B cell (primary cell): ENCODE data around the gene EGFLAM. TPM values are rescaled to one million over a fixed set of nuclear protein-coding genes. Genes with fewer than 3 reads are reported as not detected.

Experiments
- ATAC-seq: fragments of 200-7000 bp; cut with Tn5 transposase; one replicate; pipeline ENCODE4 v1.10.0; 2021; ENCODE audit warnings: low read depth, mild to moderate bottlenecking, moderate number of reproducible peaks, moderate library complexity
- CTCF ChIA-PET: fragments of 350-600 bp; sonication (Branson Sonifier 250); formaldehyde crosslinking; loops from one replicate; lab custom pipeline; 2021; ENCODE audit warnings: antibody characterized with exemption, inconsistent platforms; lab: Charles Lee
- POLR2A ChIA-PET: fragments of 350-600 bp; sonication (Branson Sonifier 250); formaldehyde crosslinking; loops from one replicate; lab custom pipeline; 2021; ENCODE audit warnings: antibody characterized with exemption; lab: Charles Lee
- DNase-seq: peaks from one replicate; pipeline ENCODE4 v3.0.0; 2013
- H2AFZ ChIP-seq: 2 replicates; pipeline ENCODE4 v1.6.1; 2012; ENCODE audit warnings: mild to moderate bottlenecking, low read depth, low read length; ENCODE audit not compliant: insufficient read depth, poor library complexity, severe bottlenecking
- H3K27ac ChIP-seq, 2 donors: 1 replicate in 1 of 2; 2 replicates in 1 of 2; pipeline ENCODE4 v1.5.1; 2012 to 2013; ENCODE audit warnings: low read length in 2 of 2, mild to moderate bottlenecking in 2 of 2, moderate library complexity in 1 of 2
- H3K27me3 ChIP-seq, 4 experiments: fragments of 200-600 bp in 1 of 4; sonication (generic) in 1 of 4; replicated peaks in 1 of 4; 1 replicate in 2 of 4; 2 replicates in 2 of 4; pipeline versions ENCODE4 v1.6.1 to v1.7.0; 2013 to 2016; ENCODE audit warnings: low read length in 3 of 4, mild to moderate bottlenecking in 2 of 4, mixed read lengths in 1 of 4, moderate library complexity in 1 of 4; ENCODE audit not compliant: insufficient read depth in 4 of 4, control insufficient read depth in 3 of 4; ENCODE audit errors: control extremely low read depth in 1 of 4
- H3K36me3 ChIP-seq, 2 experiments: replicated peaks in 1 of 2; 1 replicate in 1 of 2; 2 replicates in 1 of 2; pipeline versions ENCODE4 v1.6.1 to v1.7.1; 2013; ENCODE audit warnings: low read length in 1 of 2; ENCODE audit not compliant: insufficient read depth in 2 of 2, control insufficient read depth in 1 of 2; ENCODE audit errors: control extremely low read depth in 1 of 2, extremely low read depth in 1 of 2
- H3K4me1 ChIP-seq, 2 donors: fragments of 200-600 bp in 1 of 2; sonication (generic) in 1 of 2; 1 replicate in 1 of 2; 2 replicates in 1 of 2; pipeline versions ENCODE4 v1.5.1 to v1.6.1; 2013 to 2017; ENCODE audit warnings: low read length in 2 of 2; ENCODE audit not compliant: control insufficient read depth in 2 of 2, insufficient read depth in 2 of 2
- H3K4me2 ChIP-seq: replicated peaks from 2 replicates; pipeline ENCODE3; 2012; ENCODE audit warnings: mild to moderate bottlenecking, low read depth, low read length; ENCODE audit not compliant: poor library complexity, severe bottlenecking
- H3K4me3 ChIP-seq, 5 experiments: fragments of 200-600 bp in 1 of 5; sonication (generic) in 1 of 5; 1 replicate in 3 of 5; 2 replicates in 2 of 5; pipeline versions ENCODE4 v1.5.1 to v1.7.0; 2011 to 2016; ENCODE audit warnings: low read length in 4 of 5, mild to moderate bottlenecking in 4 of 5, low read depth in 2 of 5, control low read depth in 1 of 5, moderate library complexity in 1 of 5; ENCODE audit not compliant: insufficient read depth in 1 of 5; ENCODE audit errors: control extremely low read depth in 1 of 5, extremely low read depth in 1 of 5
- H3K79me2 ChIP-seq: fragments of 200-600 bp; sonication (generic); one replicate; pipeline ENCODE4 v1.6.0; 2016; ENCODE audit warnings: low read length; ENCODE audit not compliant: control insufficient read depth, insufficient read depth
- H3K9ac ChIP-seq: fragments of 200-600 bp; sonication (generic); 2 replicates; pipeline ENCODE4 v1.6.1; 2017; ENCODE audit warnings: mild to moderate bottlenecking, low read length, moderate library complexity
- H3K9me3 ChIP-seq, 3 donors: one replicate each; pipeline versions ENCODE4 v1.6.1 to v1.7.1; 2013; ENCODE audit warnings: low read length in 2 of 3; ENCODE audit not compliant: control insufficient read depth in 2 of 3, insufficient read depth in 1 of 3; ENCODE audit errors: control extremely low read depth in 1 of 3
- H4K20me1 ChIP-seq: 2 replicates; pipeline ENCODE4 v1.6.0; 2012; ENCODE audit warnings: mild to moderate bottlenecking, low read length; ENCODE audit not compliant: insufficient read depth, control insufficient read depth, poor library complexity, severe bottlenecking
- H3K27ac Mint-ChIP-seq: one replicate; pipeline ENCODE4 v1.8.0; 2021; ENCODE audit warnings: mixed read lengths
- H3K27me3 Mint-ChIP-seq: one replicate; pipeline ENCODE4 v1.8.0; 2021; ENCODE audit warnings: mixed read lengths
- H3K4me1 Mint-ChIP-seq: one replicate; pipeline ENCODE4 v1.8.0; 2021; ENCODE audit warnings: mixed read lengths
- H3K4me3 Mint-ChIP-seq: one replicate; pipeline ENCODE4 v1.8.0; 2021; ENCODE audit warnings: mixed read lengths
- H3K9me3 Mint-ChIP-seq: one replicate; pipeline ENCODE4 v1.8.0; 2022; ENCODE audit warnings: mixed read lengths; ENCODE audit not compliant: insufficient read depth
- CTCF ChIP-seq: fragments of 200-600 bp; IDR thresholded peaks from one replicate; pipeline ENCODE4 v1.8.0; 2022; ENCODE audit warnings: antibody characterized with exemption, mild to moderate bottlenecking
- EZH2 ChIP-seq: IDR thresholded peaks from 2 replicates; pipeline ENCODE4 v1.6.1; 2012; ENCODE audit warnings: borderline replicate concordance, low read depth, mild to moderate bottlenecking, moderate library complexity, low read length; ENCODE audit not compliant: insufficient read depth, poor library complexity, severe bottlenecking
- WGBS: methylation state at CpG from one replicate; pipeline ENCODE4 v1.1.5; 2013; ENCODE audit warnings: missing lambda C conversion rate; ENCODE audit not compliant: insufficient coverage; 5-methylcytosine and 5-hydroxymethylcytosine counted together
- intact Hi-C: fragments of 100-400 bp; cut with micrococcal nuclease; formaldehyde crosslinking; loops from one replicate; pipeline ENCODE4 v1.10.0; 2022
- polyA plus RNA-seq: library from polyadenylated mRNA; depleted of rRNA; stranded (reverse); fragments of >200 nt; gene quantifications from 2 replicates; pipeline ENCODE4 v1.2.3, GENCODE V29; 2012
- total RNA-seq, 2 donors: library from RNA; stranded (reverse); fragments of 120-200 nt in 1 of 2; gene quantifications; 1 replicate in 1 of 2; 2 replicates in 1 of 2; pipeline versions ENCODE4 v1.2.3 to v1.2.4, GENCODE V29; 2013 to 2022

The EGFLAM gene
- total and polyA plus RNA-seq, 2 donors (not counting 1 experiment from before 2014, with no cell fraction given), result not detected

GRCh38 chr5:38362713-38363112 is 104.4 kb downstream of the EGFLAM start:
- Histone ChIP-seq H3K79me2 (no peaks in the 10 kb centered on the region), H3K4me2 (no peak overlapping the region), H2AFZ (no peak overlapping the region), H3K9me3 (no peaks in the 10 kb centered on the region), H3K4me1 (no peaks in the 10 kb centered on the region), H3K36me3 (no peaks in the 10 kb centered on the region), H3K27me3 (no peaks in the 10 kb centered on the region), H3K9ac (no peak overlapping the region), H3K27ac (no peak overlapping the region), H4K20me1 (no peaks in the 10 kb centered on the region), H3K4me3 (no peak overlapping the region)
- Mint-ChIP-seq H3K27me3 (peaks cover 3% of the 10 kb centered on the region), H3K4me1 (no peaks in the 10 kb centered on the region), H3K27ac (no peak overlapping the region), H3K4me3 (no peak overlapping the region), H3K9me3 (no peaks in the 10 kb centered on the region)
- ChIA-PET POLR2A (no interaction called here), CTCF (no interaction called here)
- DNase-seq (no peak), ATAC-seq (no peak)
- TF ChIP-seq CTCF (no peak), EZH2 (no peak)
- WGBS, result no CpG with 5 or more reads among the region's 3 CpGs
- intact Hi-C loops, result no loop called here

GRCh38 chr5:38364825-38365224 is 106.5 kb downstream of the EGFLAM start:
- no peaks in the 10 kb centered on the region for H3K4me1 ChIP-seq
- Mint-ChIP-seq H3K27me3 (peaks cover 3% of the 10 kb centered on the region), H3K4me1 (no peaks in the 10 kb centered on the region), H3K9me3 (no peaks in the 10 kb centered on the region), H3K4me3 (no peak overlapping the region), H3K27ac (no peak overlapping the region)
- intact Hi-C loops, result no loop called here
- H3K4me2 ChIP-seq, result no peak overlapping the region
- ChIA-PET CTCF (no interaction called here), POLR2A (no interaction called here)
- H3K36me3 ChIP-seq, result no peaks in the 10 kb centered on the region
- WGBS, result no CpG with 5 or more reads among the region's 2 CpGs
- H3K79me2 ChIP-seq, result no peaks in the 10 kb centered on the region
- TF ChIP-seq EZH2 (no peak), CTCF (no peak)
- H3K27ac ChIP-seq, result no peak overlapping the region
- no peaks in the 10 kb centered on the region for H3K9me3 ChIP-seq
- DNase-seq, result no peak
- H3K27me3 ChIP-seq, result no peaks in the 10 kb centered on the region
- H4K20me1 ChIP-seq, result no peaks in the 10 kb centered on the region
- no peak for ATAC-seq
- H3K9ac ChIP-seq, result no peak overlapping the region
- H2AFZ ChIP-seq, result no peak overlapping the region
- H3K4me3 ChIP-seq, result no peak overlapping the region
